Measurements from ENCODE around the gene SRGAP1. TPM values are rescaled to one million over a fixed set of nuclear protein-coding genes. Genes with fewer than 3 reads are reported as not detected.
A peak's percentile ranks its signal among the peaks of the same experiment; 100 is the strongest.

SRGAP1 gene
- total RNA-seq, 1 donor: 26.1 TPM

- Histone ChIP-seq H3K4me1 (ENCODE audit: insufficient read depth, low read length) (no peaks in the 10 kb centered on the region), H2AFZ (ENCODE audit: low read length) (no peak overlapping the region), H3K4me2 (ENCODE audit: insufficient read depth, low read length) (no peak overlapping the region), H4K20me1 (ENCODE audit: insufficient read depth, low read length) (no peaks in the 10 kb centered on the region), H3K27me3 (ENCODE audit: insufficient read depth, low read length) (no peaks in the 10 kb centered on the region), H3K27ac (ENCODE audit: low read depth, low read length) (no peak overlapping the region), H3K4me3 (ENCODE audit: insufficient read depth, low read length) (no peak overlapping the region), H3K9me3 (ENCODE audit: low read depth, low read length) (no peaks in the 10 kb centered on the region), H3K79me2 (ENCODE audit: insufficient read depth, low read length) (no peaks in the 10 kb centered on the region), H3K36me3 (ENCODE audit: insufficient read depth, low read length) (no peaks in the 10 kb centered on the region)
- TF ChIP-seq CTCF (IDR thresholded peaks at IDR 0.05; ENCODE audit: extremely low read depth, low read depth, low read length): no peak
- DNase-seq (ENCODE audit: insufficient read length, low spot score, missing footprints): no peak
Observed at GRCh38 chr12:63815482-63815852, 29.0 kb upstream of the SRGAP1 start.

- H4K20me1 ChIP-seq (ENCODE audit: insufficient read depth, low read length): no peaks in the 10 kb centered on the region
- no peak overlapping the region for H3K4me2 ChIP-seq (ENCODE audit: insufficient read depth, low read length)
- no peaks in the 10 kb centered on the region for H3K9me3 ChIP-seq (ENCODE audit: low read depth, low read length)
- no peak overlapping the region for H3K27ac ChIP-seq (ENCODE audit: low read depth, low read length)
- H3K27me3 ChIP-seq (ENCODE audit: insufficient read depth, low read length): no peaks in the 10 kb centered on the region
- no peak overlapping the region for H2AFZ ChIP-seq (ENCODE audit: low read length)
- TF ChIP-seq CTCF (IDR thresholded peaks at IDR 0.05; ENCODE audit: extremely low read depth, low read depth, low read length): no peak
- no peaks in the 10 kb centered on the region for H3K36me3 ChIP-seq (ENCODE audit: insufficient read depth, low read length)
- no peaks in the 10 kb centered on the region for H3K79me2 ChIP-seq (ENCODE audit: insufficient read depth, low read length)
- H3K4me1 ChIP-seq (ENCODE audit: insufficient read depth, low read length): no peaks in the 10 kb centered on the region
- no peak overlapping the region for H3K4me3 ChIP-seq (ENCODE audit: insufficient read depth, low read length)
- no peak for DNase-seq (ENCODE audit: insufficient read length, low spot score, missing footprints)
Observed at GRCh38 chr12:63816031-63816430, 28.5 kb upstream of the SRGAP1 start.

GRCh38 chr12:63820427-63820826, 24.1 kb upstream of the SRGAP1 start:
- H2AFZ ChIP-seq (ENCODE audit: low read length): no peak overlapping the region
- H3K36me3 ChIP-seq (ENCODE audit: insufficient read depth, low read length): no peaks in the 10 kb centered on the region
- TF ChIP-seq CTCF (IDR thresholded peaks at IDR 0.05; ENCODE audit: extremely low read depth, low read depth, low read length): no peak
- no peak overlapping the region for H3K4me2 ChIP-seq (ENCODE audit: insufficient read depth, low read length)
- no peaks in the 10 kb centered on the region for H3K9me3 ChIP-seq (ENCODE audit: low read depth, low read length)
- H3K79me2 ChIP-seq (ENCODE audit: insufficient read depth, low read length): no peaks in the 10 kb centered on the region
- H3K27me3 ChIP-seq (ENCODE audit: insufficient read depth, low read length): no peaks in the 10 kb centered on the region
- H3K4me1 ChIP-seq (ENCODE audit: insufficient read depth, low read length): no peaks in the 10 kb centered on the region
- no peaks in the 10 kb centered on the region for H4K20me1 ChIP-seq (ENCODE audit: insufficient read depth, low read length)
- no peak for DNase-seq (ENCODE audit: insufficient read length, low spot score, missing footprints)
- no peak overlapping the region for H3K27ac ChIP-seq (ENCODE audit: low read depth, low read length)
- H3K4me3 ChIP-seq (ENCODE audit: insufficient read depth, low read length): no peak overlapping the region

- H4K20me1 ChIP-seq (ENCODE audit: insufficient read depth, low read length): no peaks in the 10 kb centered on the region
- DNase-seq (ENCODE audit: insufficient read length, low spot score, missing footprints): peak; percentile 69
- peak overlapping the region; percentile 26 for H3K27ac ChIP-seq (ENCODE audit: low read depth, low read length)
- no peaks in the 10 kb centered on the region for H3K36me3 ChIP-seq (ENCODE audit: insufficient read depth, low read length)
- H3K27me3 ChIP-seq (ENCODE audit: insufficient read depth, low read length): no peaks in the 10 kb centered on the region
- H3K4me3 ChIP-seq (ENCODE audit: insufficient read depth, low read length): peak overlapping the region; percentile 72
- no peak for TF ChIP-seq CTCF (IDR thresholded peaks at IDR 0.05; ENCODE audit: extremely low read depth, low read depth, low read length)
- no peaks in the 10 kb centered on the region for H3K4me1 ChIP-seq (ENCODE audit: insufficient read depth, low read length)
- no peaks in the 10 kb centered on the region for H3K9me3 ChIP-seq (ENCODE audit: low read depth, low read length)
- peak overlapping the region; percentile 87 for H2AFZ ChIP-seq (ENCODE audit: low read length)
- peak overlapping the region; percentile 76 for H3K4me2 ChIP-seq (ENCODE audit: insufficient read depth, low read length)
- no peaks in the 10 kb centered on the region for H3K79me2 ChIP-seq (ENCODE audit: insufficient read depth, low read length)
Observed at GRCh38 chr12:63821781-63822251, 22.7 kb upstream of the SRGAP1 start.
